Lung (tissue), 12 donors: Measurements from ENCODE around the gene DHTKD1. TPM values are rescaled to one million over a fixed set of nuclear protein-coding genes. Genes with fewer than 3 reads are reported as not detected.

ENCODE experiments used
- ATAC-seq: fragments of 200-7000 bp; cut with Tn5 transposase; one replicate; pipeline ENCODE4 v1.9.1; 2020; ENCODE audit warnings: moderate number of reproducible peaks; ENCODE audit not compliant: insufficient read depth, low FRiP score
- DNase-seq, 3 donors: peaks; one replicate each; pipeline ENCODE4 v3.0.0-alpha.2; 2013 to 2017
- H3K27ac ChIP-seq, 2 donors: one replicate each; pipeline ENCODE4 v1.5.1; 2013; ENCODE audit warnings: mild to moderate bottlenecking in 2 of 2, moderate library complexity in 2 of 2, control low read depth in 1 of 2, inconsistent platforms in 1 of 2, low read depth in 1 of 2, low read length in 1 of 2
- H3K27me3 ChIP-seq, 3 donors: one replicate each; pipeline ENCODE4 v1.5.1; 2013; ENCODE audit warnings: low read length in 2 of 3; ENCODE audit not compliant: control insufficient read depth in 3 of 3, insufficient read depth in 3 of 3
- H3K36me3 ChIP-seq, 4 donors: one replicate each; pipeline ENCODE4 v1.5.1; 2013; ENCODE audit warnings: low read length in 4 of 4, mild to moderate bottlenecking in 1 of 4, moderate library complexity in 1 of 4; ENCODE audit not compliant: control insufficient read depth in 4 of 4, insufficient read depth in 4 of 4
- H3K4me1 ChIP-seq, 5 donors: one replicate each; pipeline ENCODE4 v1.5.1; 2013; ENCODE audit warnings: low read length in 5 of 5, mild to moderate bottlenecking in 2 of 5, moderate library complexity in 1 of 5; ENCODE audit not compliant: control insufficient read depth in 5 of 5, insufficient read depth in 5 of 5
- H3K4me3 ChIP-seq: one replicate; pipeline ENCODE4 v1.5.1; 2013; ENCODE audit warnings: mild to moderate bottlenecking, control low read depth, moderate library complexity
- H3K9ac ChIP-seq, 2 donors: one replicate each; pipeline ENCODE4 v1.5.1; 2013; ENCODE audit warnings: low read length in 2 of 2, control low read depth in 1 of 2; ENCODE audit not compliant: insufficient read depth in 1 of 2
- H3K9me3 ChIP-seq, 4 donors: one replicate each; pipeline ENCODE4 v1.5.1; 2013; ENCODE audit warnings: low read length in 3 of 4, mild to moderate bottlenecking in 1 of 4, moderate library complexity in 1 of 4; ENCODE audit not compliant: control insufficient read depth in 4 of 4, insufficient read depth in 3 of 4
- CTCF ChIP-seq: IDR thresholded peaks from 2 replicates; pipeline ENCODE4 v1.5.1; 2012; ENCODE audit warnings: mild to moderate bottlenecking; ENCODE audit errors: control extremely low read depth, extremely low read depth
- WGBS, 2 donors: extraction: QIAGEN DNeasy Blood & Tissue Kit; methylation state at CpG; one replicate each; pipeline ENCODE4 v1.1.7; 2013; 5-methylcytosine and 5-hydroxymethylcytosine counted together
- polyA plus RNA-seq, 2 donors: library from polyadenylated mRNA; stranded (reverse); fragments of 200-250 nt; gene quantifications; one replicate each; pipeline ENCODE4 v1.2.1, GENCODE V29; 2013
- total RNA-seq, 2 donors: library from RNA; depleted of rRNA in 1 of 2; stranded (reverse); fragments of >200 nt in 1 of 2; gene quantifications; one replicate each; pipeline ENCODE4 v1.2.1, GENCODE V29; 2014 to 2021
- donor health status: control.
- donor health status: control.
- donor health status: Bipolar disorder and iron deficiency.
- donor health status: healthy.
- donor health status: DM: yes; HTN: yes; CAD: no.

DHTKD1 gene
- total and polyA plus RNA-seq, 4 donors = 8.5 to 22.1 (median 13.5) TPM

- H3K27ac ChIP-seq = no peak overlapping the region
- no peaks in the 10 kb centered on the region for H3K4me1 ChIP-seq
- H3K36me3 ChIP-seq = peaks cover 16 to 26% (median 20%) of the 10 kb centered on the region in 4 donors
- DNase-seq (no peak), ATAC-seq (no peak)
- TF ChIP-seq CTCF = no peak
- 98% methylated on average over 5 of the region's 5 CpGs for WGBS, 2 donors
- H3K9me3 ChIP-seq = peaks cover 0 to 1% (median 0%) of the 10 kb centered on the region in 4 donors
- H3K9ac ChIP-seq = no peak overlapping the region
- no peak overlapping the region for H3K4me3 ChIP-seq
- H3K27me3 ChIP-seq = no peaks in the 10 kb centered on the region
Observed at GRCh38 chr10:12109286-12109685, 40.5 kb downstream of the DHTKD1 start.

DNA sequence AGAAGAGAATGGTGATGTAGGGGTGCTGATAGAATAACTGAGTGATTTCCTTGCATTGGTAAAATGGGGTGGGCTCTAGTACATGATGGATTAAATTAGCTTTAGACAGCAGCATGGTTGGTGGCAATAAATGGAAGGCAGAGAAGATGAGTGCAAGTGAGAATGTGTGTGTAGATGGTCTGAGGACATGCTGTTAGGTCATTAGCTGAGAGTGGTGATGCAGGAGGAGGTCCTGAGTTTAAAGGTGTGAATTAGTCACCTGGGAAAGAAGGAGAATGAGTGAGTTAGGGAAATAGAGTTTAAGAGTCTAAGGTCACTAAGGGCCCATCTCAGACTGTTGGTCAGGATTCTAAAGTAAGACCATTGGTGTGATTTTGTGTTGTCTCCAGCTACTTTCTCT is 42.8 kb downstream of the DHTKD1 start:
- no peaks in the 10 kb centered on the region for H3K9me3 ChIP-seq
- H3K4me3 ChIP-seq = no peak overlapping the region
- no peak overlapping the region for H3K27ac ChIP-seq
- no peak overlapping the region for H3K9ac ChIP-seq
- TF ChIP-seq CTCF = no peak
- no peaks in the 10 kb centered on the region for H3K27me3 ChIP-seq
- ATAC-seq (no peak), DNase-seq (no peak)
- H3K4me1 ChIP-seq = no peaks in the 10 kb centered on the region
- H3K36me3 ChIP-seq = peaks cover 16 to 21% (median 17%) of the 10 kb centered on the region in 4 donors

- Histone ChIP-seq H3K27ac (no peak overlapping the region), H3K9ac (no peak overlapping the region), H3K4me1 (no peaks in the 10 kb centered on the region), H3K27me3 (no peaks in the 10 kb centered on the region), H3K4me3 (no peak overlapping the region), H3K9me3 (no peaks in the 10 kb centered on the region), H3K36me3 (peaks cover 10 to 23% (median 14%) of the 10 kb centered on the region in 4 donors)
- no peak for TF ChIP-seq CTCF
- ATAC-seq (no peak), DNase-seq (no peak)
- 96 to 97% methylated on average over 2 of the region's 2 CpGs for WGBS, 2 donors
Observed at GRCh38 chr10:12113627-12114026, 44.9 kb downstream of the DHTKD1 start.

GRCh38 chr10:12121673-12122072 is 52.9 kb downstream of the DHTKD1 start:
- no peak for DNase-seq
- Histone ChIP-seq H3K4me1 (no peaks in the 10 kb centered on the region), H3K27me3 (no peaks in the 10 kb centered on the region), H3K36me3 (peaks cover 10 to 14% (median 12%) of the 10 kb centered on the region in 4 donors), H3K4me3 (no peak overlapping the region), H3K9ac (no peak overlapping the region), H3K9me3 (no peaks in the 10 kb centered on the region), H3K27ac (no peak overlapping the region)
- TF ChIP-seq CTCF = no peak
- whole genome bisulfite sequencing, 2 donors = 88 to 95% methylated on average over 4 of the region's 4 CpGs
- ATAC-seq = no peak
